Pancreas (tissue), 10 donors: Measurements from ENCODE around the gene RAB15. TPM values are rescaled to one million over a fixed set of nuclear protein-coding genes. Genes with fewer than 3 reads are reported as not detected.
A peak's percentile ranks its signal among the peaks of the same experiment; 100 is the strongest.

Experiments used
- ATAC-seq, 4 donors: fragments of 200-7000 bp; cut with Tn5 transposase; one replicate each; pipeline versions ENCODE4 v1.8.0 to v1.9.1; 2020; ENCODE audit warnings: mild to moderate bottlenecking in 4 of 4, moderate library complexity in 4 of 4
- DNase-seq, 6 donors: peaks; one replicate each; pipeline ENCODE4 v3.0.0-alpha.2; 2020
- FAIRE-seq: peaks from 2 replicates; lab custom pipeline; 2012; peaks lifted over from hg19 to GRCh38; lab: Jason Lieb, UNC
- H3K27ac ChIP-seq, 4 donors: fragments of 200-600 bp; sonication (generic); 1 replicate in 3 of 4; 2 replicates in 1 of 4; pipeline versions ENCODE4 v1.5.0 to v1.8.0; 2020
- H3K27me3 ChIP-seq, 4 donors: fragments of 200-600 bp; one replicate each; pipeline ENCODE4 v1.8.0; 2021
- H3K36me3 ChIP-seq, 3 donors: fragments of 200-600 bp; sonication (generic) in 1 of 3; one replicate each; pipeline versions ENCODE4 v1.5.0 to v1.8.0; 2020 to 2021
- H3K4me1 ChIP-seq, 3 donors: fragments of 200-600 bp; one replicate each; pipeline ENCODE4 v1.8.0; 2021
- H3K4me3 ChIP-seq, 4 donors: fragments of 200-600 bp; sonication (generic) in 2 of 4; one replicate each; pipeline versions ENCODE4 v1.5.0 to v1.8.0; 2020 to 2021
- H3K9me3 ChIP-seq, 4 donors: fragments of 200-600 bp; one replicate each; pipeline ENCODE4 v1.8.0; 2021
- CTCF ChIP-seq, 4 donors: fragments of 200-600 bp; sonication (generic) in 3 of 4; IDR thresholded peaks; one replicate each; pipeline versions ENCODE4 v1.5.0 to v1.8.0; 2021; ENCODE audit warnings: antibody characterized with exemption in 4 of 4
- WGBS, 2 donors: extraction: QIAGEN DNeasy Blood & Tissue Kit; methylation state at CpG; one replicate each; pipeline ENCODE4 v1.1.7; 2013; 5-methylcytosine and 5-hydroxymethylcytosine counted together
- intact Hi-C, 3 donors: fragments of 100-400 bp; cut with DNase I; formaldehyde crosslinking; loops; one replicate each; pipeline versions ENCODE4 v1.11.1 to v1.14.2; 2022
- polyA plus RNA-seq, 2 donors: library from polyadenylated mRNA; stranded (reverse); fragments of 200-250 nt; gene quantifications; one replicate each; pipeline ENCODE4 v1.2.3, GENCODE V29; 2013
- total RNA-seq, 6 donors: library from RNA; stranded (reverse); fragmentation: NEBNext Ultra II Directional in 4 of 6; extraction: Animal tissue kit (Norgen Biotek cat#: 25700) in 4 of 6; gene quantifications; one replicate each; pipeline versions ENCODE4 v1.2.1 to v1.2.4, GENCODE V29; 2021 to 2023
- donor health status: healthy with polysubstance abuse.
- donor health status: DM: no; HTN: no; CAD: no; lungs with moderate emphysema.
- donor health status: DM: no; HTN: no; CAD: no.
- donor health status: control.
- donor health status: control.
- donor health status: Bipolar disorder and iron deficiency.
- donor health status: DM: yes; HTN: yes; CAD: no.
- donor health status: DM: no; HTN: no; CAD: no.
- donor health status: DM: no; HTN: no; CAD: no.
- donor health status: DM: yes; HTN: yes; CAD: no.

Gene RAB15
- total and polyA plus RNA-seq, 8 donors = 4.6 to 18.8 (median 7.1) TPM

- peaks cover 7 to 35% (median 9%) of the 10 kb centered on the region in 3 donors for H3K4me1 ChIP-seq
- intact Hi-C loops = no loop called here
- no peak for DNase-seq
- ATAC-seq = no peak
- FAIRE-seq = no peak
- TF ChIP-seq CTCF (IDR thresholded peaks at IDR 0.05) = no peak
- H3K9me3 ChIP-seq = no peaks in the 10 kb centered on the region
- H3K27me3 ChIP-seq = no peaks in the 10 kb centered on the region
- WGBS, 2 donors = 46 to 50% methylated on average over 1 of the region's 1 CpG
- H3K27ac ChIP-seq = no peak overlapping the region
- peaks cover 0 to 19% (median 0%) of the 10 kb centered on the region in 3 donors for H3K36me3 ChIP-seq
- no peak overlapping the region for H3K4me3 ChIP-seq
Observed at GRCh38 chr14:64934338-64934929, 37.7 kb downstream of the RAB15 start.

GRCh38 chr14:64932231-64932630 lies 39.9 kb downstream of the RAB15 start:
- peaks cover 0 to 13% (median 0%) of the 10 kb centered on the region in 3 donors for H3K4me1 ChIP-seq
- FAIRE-seq (no peak), DNase-seq (no peak), ATAC-seq (no peak)
- H3K9me3 ChIP-seq = no peaks in the 10 kb centered on the region
- H3K36me3 ChIP-seq = peaks cover 0 to 25% (median 8%) of the 10 kb centered on the region in 3 donors
- H3K27ac ChIP-seq = no peak overlapping the region
- intact Hi-C loops = no loop called here
- H3K4me3 ChIP-seq = no peak overlapping the region
- no peak for TF ChIP-seq CTCF (IDR thresholded peaks at IDR 0.05)
- H3K27me3 ChIP-seq = no peaks in the 10 kb centered on the region

GRCh38 chr14:64931123-64931522 lies 41.0 kb downstream of the RAB15 start:
- no peak overlapping the region for H3K27ac ChIP-seq
- no peaks in the 10 kb centered on the region for H3K9me3 ChIP-seq
- DNase-seq = no peak
- no peak for TF ChIP-seq CTCF (IDR thresholded peaks at IDR 0.05)
- peaks cover 0 to 32% (median 8%) of the 10 kb centered on the region in 3 donors for H3K36me3 ChIP-seq
- no peak for FAIRE-seq
- 90 to 93% methylated on average over 2 of the region's 2 CpGs for WGBS, 2 donors
- intact Hi-C loops = no loop called here
- no peak overlapping the region for H3K4me3 ChIP-seq
- H3K27me3 ChIP-seq = no peaks in the 10 kb centered on the region
- peaks cover 0 to 10% (median 0%) of the 10 kb centered on the region in 3 donors for H3K4me1 ChIP-seq
- no peak for ATAC-seq

- no peak for DNase-seq
- H3K4me3 ChIP-seq = no peak overlapping the region
- peaks cover 0 to 9% (median 0%) of the 10 kb centered on the region in 3 donors for H3K4me1 ChIP-seq
- H3K36me3 ChIP-seq = peaks cover 0 to 35% (median 8%) of the 10 kb centered on the region in 3 donors
- no peaks in the 10 kb centered on the region for H3K27me3 ChIP-seq
- peak in 3 of 4 donors; percentile 26 to 80 (median 60) for ATAC-seq
- TF ChIP-seq CTCF (IDR thresholded peaks at IDR 0.05) = no peak
- peak overlapping the region in 1 of 4 donors; percentile 12 for H3K27ac ChIP-seq
- no peak for FAIRE-seq
- no peaks in the 10 kb centered on the region for H3K9me3 ChIP-seq
- intact Hi-C loops = no loop called here
- WGBS, 2 donors = 49 to 59% methylated on average over 3 of the region's 3 CpGs
Observed at GRCh38 chr14:64930085-64930843, 41.9 kb downstream of the RAB15 start.

- FAIRE-seq (no peak), DNase-seq (no peak), ATAC-seq (no peak)
- no peak for TF ChIP-seq CTCF (IDR thresholded peaks at IDR 0.05)
- H3K27ac ChIP-seq = no peak overlapping the region
- H3K9me3 ChIP-seq = no peaks in the 10 kb centered on the region
- peaks cover 0 to 38% (median 8%) of the 10 kb centered on the region in 3 donors for H3K36me3 ChIP-seq
- peaks cover 0 to 7% (median 0%) of the 10 kb centered on the region in 3 donors for H3K4me1 ChIP-seq
- 95 to 97% methylated on average over 3 of the region's 3 CpGs for WGBS, 2 donors
- H3K4me3 ChIP-seq = no peak overlapping the region
- intact Hi-C loops = no loop called here
- no peaks in the 10 kb centered on the region for H3K27me3 ChIP-seq
Observed at GRCh38 chr14:64929014-64929359, 43.1 kb downstream of the RAB15 start.
